ENCODE data around the gene MADCAM1.
A peak's percentile ranks its signal among the peaks of the same experiment; 100 is the strongest.

Gene MADCAM1

GRCh38 chr19:504616-505015, 8.3 kb downstream of the MADCAM1 start:
- no peak for TF ChIP-seq CTCF (IDR thresholded peaks at IDR 0.05; ENCODE audit: low read depth, low read length)
- no peak overlapping the region for H3K4me3 ChIP-seq (replicated peaks in 1 of 2; ENCODE audit: low read depth in 2 of 2, low read length in 2 of 2)
- no peak for DNase-seq (ENCODE audit: low read depth in 2 of 2)

GRCh38 chr19:506404-507285, 10.4 kb downstream of the MADCAM1 start:
- peak; percentile 100 for DNase-seq (ENCODE audit: low read depth in 2 of 2)
- peak overlapping the region; percentile 82 to 96 for H3K4me3 ChIP-seq (replicated peaks in 1 of 2; ENCODE audit: low read depth in 2 of 2, low read length in 2 of 2)
- peak; percentile 99 for TF ChIP-seq CTCF (IDR thresholded peaks at IDR 0.05; ENCODE audit: low read depth, low read length)

DNA sequence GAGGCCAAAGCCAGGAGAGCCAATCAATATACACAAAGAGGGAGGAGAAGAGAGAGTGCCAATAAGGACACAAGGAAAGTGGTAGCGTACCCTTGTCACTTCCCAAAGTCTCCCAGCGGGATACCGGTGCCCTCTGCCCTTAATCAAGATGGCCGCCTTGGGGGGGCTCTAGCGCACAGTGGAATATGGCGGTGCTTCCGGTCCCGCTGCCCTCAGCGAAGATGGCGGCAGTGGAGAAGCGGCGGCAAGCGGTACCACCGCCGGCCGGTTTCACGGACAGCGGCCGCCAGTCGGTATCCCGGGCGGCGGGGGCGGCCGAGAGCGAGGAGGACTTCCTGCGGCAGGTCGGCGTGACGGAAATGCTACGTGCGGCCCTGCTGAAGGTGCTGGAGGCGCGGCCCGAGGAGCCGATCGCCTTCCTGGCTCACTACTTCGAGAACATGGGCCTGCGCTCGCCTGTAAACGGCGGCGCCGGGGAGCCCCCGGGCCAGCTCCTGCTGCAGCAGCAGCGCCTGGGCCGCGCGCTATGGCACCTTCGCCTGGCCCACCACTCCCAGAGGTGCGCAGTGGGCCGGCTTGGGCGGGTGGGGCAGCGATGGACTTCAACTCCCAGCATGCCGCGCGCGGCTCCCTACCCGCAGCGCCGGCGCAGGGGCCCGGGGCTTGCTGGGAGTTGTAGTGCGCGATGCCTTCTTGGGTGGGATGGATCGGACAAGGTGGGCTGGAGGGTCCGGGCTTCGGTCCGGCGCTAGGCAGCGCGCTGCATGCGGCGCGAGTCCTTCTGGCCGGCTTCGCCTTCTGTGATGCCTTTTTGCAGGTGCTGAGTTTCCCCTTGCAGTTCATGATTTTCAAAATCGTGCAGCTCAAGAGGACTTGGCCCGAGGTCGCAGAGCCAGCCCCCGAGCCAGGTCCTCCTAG, 11.3 kb downstream of the MADCAM1 start, which contains the start of gene TPGS1:
TPGS1 (plus strand) TSS at position 212 of the 918 bp plus-strand sequence; CDS start at position 222, 10 bp downstream.
- peak; percentile 75 to 77 for DNase-seq (ENCODE audit: low read depth in 2 of 2)
- TF ChIP-seq CTCF (IDR thresholded peaks at IDR 0.05; ENCODE audit: low read depth, low read length), result no peak
- H3K4me3 ChIP-seq (replicated peaks in 1 of 2; ENCODE audit: low read depth in 2 of 2, low read length in 2 of 2), result peak within 1 kb of the TSS; percentile 82 to 96

GRCh38 chr19:508204-509150, 12.2 kb downstream of the MADCAM1 start:
- H3K4me3 ChIP-seq (replicated peaks in 1 of 2; ENCODE audit: low read depth in 2 of 2, low read length in 2 of 2), result peak overlapping the region; percentile 82 to 96
- TF ChIP-seq CTCF (IDR thresholded peaks at IDR 0.05; ENCODE audit: low read depth, low read length), result no peak
- no peak for DNase-seq (ENCODE audit: low read depth in 2 of 2)

- peak; percentile 99 for TF ChIP-seq CTCF (IDR thresholded peaks at IDR 0.05; ENCODE audit: low read depth, low read length)
- peak; percentile 89 to 90 for DNase-seq (ENCODE audit: low read depth in 2 of 2)
- no peak overlapping the region for H3K4me3 ChIP-seq (replicated peaks in 1 of 2; ENCODE audit: low read depth in 2 of 2, low read length in 2 of 2)
These were observed 14.4 kb downstream of the MADCAM1 start for GRCh38 chr19:510606-511100.

Data from cardiac fibroblast (primary cell).